Type B pancreatic cell (in vitro differentiated cells): Measurements from ENCODE around the gene LRP6. TPM values are rescaled to one million over a fixed set of nuclear protein-coding genes. Genes with fewer than 3 reads are reported as not detected.

Source experiments
- DNase-seq: peaks from one replicate; pipeline ENCODE4 v3.0.0; 2021; ENCODE audit warnings: mixed read lengths; ENCODE audit not compliant: unreplicated experiment; ENCODE audit errors: extremely low spot score
- H3K27ac Mint-ChIP-seq: 2 replicates; pipeline ENCODE4 v1.8.0; 2021; ENCODE audit warnings: mild to moderate bottlenecking, mixed read lengths
- H3K27me3 Mint-ChIP-seq: 2 replicates; pipeline ENCODE4 v1.8.0; 2021; ENCODE audit warnings: mixed read lengths
- H3K36me3 Mint-ChIP-seq: 2 replicates; pipeline ENCODE4 v1.8.0; 2021; ENCODE audit warnings: mixed read lengths
- H3K4me1 Mint-ChIP-seq: one replicate; pipeline ENCODE4 v1.8.0; 2021; ENCODE audit warnings: mixed read lengths; ENCODE audit not compliant: unreplicated experiment
- H3K4me3 Mint-ChIP-seq: 2 replicates; pipeline ENCODE4 v1.8.0; 2021; ENCODE audit warnings: mild to moderate bottlenecking, mixed read lengths
- H3K9me3 Mint-ChIP-seq: 2 replicates; pipeline ENCODE4 v1.8.0; 2021; ENCODE audit warnings: mixed read lengths
- CTCF ChIP-seq: fragments of 200-600 bp; sonication (generic); conservative IDR thresholded peaks from 2 replicates; pipeline ENCODE4 v1.5.0; 2021; ENCODE audit warnings: antibody characterized with exemption, mild to moderate bottlenecking
- total RNA-seq: library from RNA; stranded (reverse); gene quantifications from 2 replicates; pipeline ENCODE4 v1.2.1, GENCODE V29; 2021; ENCODE audit warnings: low replicate concordance

The LRP6 gene
- total RNA-seq, 1 donor from 2014 or later = 57.7 TPM

- peaks cover 10% of the 10 kb centered on the region for H3K4me1 Mint-ChIP-seq
- peaks cover 5% of the 10 kb centered on the region for H3K9me3 Mint-ChIP-seq
- TF ChIP-seq CTCF = no peak
- peaks cover 29% of the 10 kb centered on the region for H3K36me3 Mint-ChIP-seq
- no peak overlapping the region for H3K27ac Mint-ChIP-seq
- DNase-seq = no peak
- H3K27me3 Mint-ChIP-seq = no peaks in the 10 kb centered on the region
- no peak overlapping the region for H3K4me3 Mint-ChIP-seq
These were observed 36.6 kb downstream of the LRP6 start for GRCh38 chr12:12230275-12230674.

- TF ChIP-seq CTCF = no peak
- no peak for DNase-seq
- Mint-ChIP-seq H3K4me3 (no peak overlapping the region), H3K36me3 (peaks cover 26% of the 10 kb centered on the region), H3K9me3 (peaks cover 5% of the 10 kb centered on the region), H3K4me1 (peaks cover 10% of the 10 kb centered on the region), H3K27ac (no peak overlapping the region), H3K27me3 (no peaks in the 10 kb centered on the region)
These were observed 37.2 kb downstream of the LRP6 start for GRCh38 chr12:12229556-12230092.

- no peak for TF ChIP-seq CTCF
- Mint-ChIP-seq H3K4me1 (peaks cover 10% of the 10 kb centered on the region), H3K27me3 (no peaks in the 10 kb centered on the region), H3K4me3 (no peak overlapping the region), H3K27ac (no peak overlapping the region), H3K9me3 (peaks cover 5% of the 10 kb centered on the region), H3K36me3 (peaks cover 30% of the 10 kb centered on the region)
- DNase-seq = no peak
These were observed 38.4 kb downstream of the LRP6 start for GRCh38 chr12:12228402-12228801.

- no peak for TF ChIP-seq CTCF
- peaks cover 5% of the 10 kb centered on the region for H3K9me3 Mint-ChIP-seq
- no peaks in the 10 kb centered on the region for H3K27me3 Mint-ChIP-seq
- H3K27ac Mint-ChIP-seq = no peak overlapping the region
- no peak for DNase-seq
- peaks cover 23% of the 10 kb centered on the region for H3K36me3 Mint-ChIP-seq
- H3K4me1 Mint-ChIP-seq = peaks cover 9% of the 10 kb centered on the region
- no peak overlapping the region for H3K4me3 Mint-ChIP-seq
These were observed 40.7 kb downstream of the LRP6 start for GRCh38 chr12:12226187-12226586.

GRCh38 chr12:12224240-12224940, 42.5 kb downstream of the LRP6 start:
- no peaks in the 10 kb centered on the region for H3K27me3 Mint-ChIP-seq
- H3K4me3 Mint-ChIP-seq = no peak overlapping the region
- TF ChIP-seq CTCF = no peak
- H3K27ac Mint-ChIP-seq = no peak overlapping the region
- peaks cover 26% of the 10 kb centered on the region for H3K36me3 Mint-ChIP-seq
- H3K9me3 Mint-ChIP-seq = peaks cover 5% of the 10 kb centered on the region
- no peak for DNase-seq
- H3K4me1 Mint-ChIP-seq = peaks cover 6% of the 10 kb centered on the region
